Glomerular visceral epithelial cell (primary cell): ENCODE results near the gene CD4.

Source experiments
- DNase-seq: peaks from one replicate; pipeline ENCODE4 v3.0.0-alpha.2; 2016; ENCODE audit errors: extremely low spot score

Gene CD4

DNA sequence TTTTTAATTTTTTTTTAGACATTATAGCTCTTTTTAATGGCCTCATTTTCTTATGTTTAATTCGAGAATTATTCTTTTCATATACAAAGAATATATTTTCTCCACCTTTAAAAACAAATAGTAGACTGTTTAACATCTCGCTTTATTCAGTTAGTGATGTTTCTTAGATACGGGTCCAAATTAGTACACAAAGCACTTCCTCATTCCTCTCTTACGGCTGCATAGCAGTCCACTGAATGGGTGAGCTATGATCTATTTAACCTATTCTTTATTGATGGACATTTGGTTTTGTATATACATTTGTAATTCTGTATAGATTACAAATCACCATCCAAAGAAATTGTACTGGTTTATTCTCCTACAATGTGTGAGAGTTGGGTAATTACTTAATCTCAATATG is 24.0 kb downstream of the CD4 start:
- DNase-seq, result no peak

- DNase-seq, result no peak
Measured at GRCh38 chr12:6816598-6816997, 27.3 kb downstream of the CD4 start.

DNA sequence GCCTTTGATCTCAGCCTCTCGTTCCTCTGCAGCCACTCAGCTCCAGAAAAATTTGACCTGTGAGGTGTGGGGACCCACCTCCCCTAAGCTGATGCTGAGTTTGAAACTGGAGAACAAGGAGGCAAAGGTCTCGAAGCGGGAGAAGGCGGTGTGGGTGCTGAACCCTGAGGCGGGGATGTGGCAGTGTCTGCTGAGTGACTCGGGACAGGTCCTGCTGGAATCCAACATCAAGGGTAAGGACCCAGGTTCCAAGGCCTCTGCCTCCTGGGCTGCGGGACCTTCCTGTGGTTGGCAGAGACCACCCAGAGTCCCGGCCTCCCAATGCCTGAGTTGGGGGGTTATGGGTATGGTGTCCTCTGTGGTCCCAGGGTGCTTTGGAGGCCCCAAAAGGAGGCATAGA is 27.8 kb downstream of the CD4 start:
- no peak for DNase-seq

- no peak for DNase-seq
Measured at GRCh38 chr12:6817662-6818157, 28.4 kb downstream of the CD4 start.

DNA sequence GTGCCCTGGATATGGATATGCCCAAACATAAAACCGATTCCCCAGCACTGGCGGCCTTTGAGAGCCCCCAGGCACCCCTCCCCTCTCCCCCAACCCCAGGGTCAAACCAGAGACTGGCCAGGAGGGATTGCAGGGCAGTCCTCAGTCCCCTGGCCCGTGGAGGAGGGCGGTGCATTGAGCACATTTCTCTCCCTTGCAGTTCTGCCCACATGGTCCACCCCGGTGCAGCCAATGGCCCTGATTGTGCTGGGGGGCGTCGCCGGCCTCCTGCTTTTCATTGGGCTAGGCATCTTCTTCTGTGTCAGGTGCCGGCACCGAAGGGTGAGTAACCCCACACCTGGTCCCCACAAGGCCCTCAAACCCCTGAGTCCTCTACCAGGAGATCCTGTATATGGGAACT is 28.9 kb downstream of the CD4 start:
- no peak for DNase-seq

DNA sequence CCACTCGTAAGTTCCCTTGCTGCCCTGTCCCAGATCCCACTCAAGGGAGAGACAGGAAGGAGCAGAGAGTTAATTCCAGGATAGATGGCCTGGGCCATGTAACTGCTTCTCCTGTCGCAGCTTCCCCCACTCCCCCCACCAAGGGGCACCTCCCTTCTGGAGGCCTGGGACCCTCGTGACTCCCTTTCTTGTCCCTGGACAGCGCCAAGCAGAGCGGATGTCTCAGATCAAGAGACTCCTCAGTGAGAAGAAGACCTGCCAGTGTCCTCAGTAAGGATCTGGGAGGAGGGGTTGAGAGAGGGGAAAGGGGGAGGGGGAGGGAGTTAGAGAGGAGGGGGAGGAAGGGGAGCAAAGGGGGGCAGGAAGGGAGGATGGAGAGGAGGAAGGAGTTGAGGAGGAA is 29.3 kb downstream of the CD4 start:
- no peak for DNase-seq

DNA sequence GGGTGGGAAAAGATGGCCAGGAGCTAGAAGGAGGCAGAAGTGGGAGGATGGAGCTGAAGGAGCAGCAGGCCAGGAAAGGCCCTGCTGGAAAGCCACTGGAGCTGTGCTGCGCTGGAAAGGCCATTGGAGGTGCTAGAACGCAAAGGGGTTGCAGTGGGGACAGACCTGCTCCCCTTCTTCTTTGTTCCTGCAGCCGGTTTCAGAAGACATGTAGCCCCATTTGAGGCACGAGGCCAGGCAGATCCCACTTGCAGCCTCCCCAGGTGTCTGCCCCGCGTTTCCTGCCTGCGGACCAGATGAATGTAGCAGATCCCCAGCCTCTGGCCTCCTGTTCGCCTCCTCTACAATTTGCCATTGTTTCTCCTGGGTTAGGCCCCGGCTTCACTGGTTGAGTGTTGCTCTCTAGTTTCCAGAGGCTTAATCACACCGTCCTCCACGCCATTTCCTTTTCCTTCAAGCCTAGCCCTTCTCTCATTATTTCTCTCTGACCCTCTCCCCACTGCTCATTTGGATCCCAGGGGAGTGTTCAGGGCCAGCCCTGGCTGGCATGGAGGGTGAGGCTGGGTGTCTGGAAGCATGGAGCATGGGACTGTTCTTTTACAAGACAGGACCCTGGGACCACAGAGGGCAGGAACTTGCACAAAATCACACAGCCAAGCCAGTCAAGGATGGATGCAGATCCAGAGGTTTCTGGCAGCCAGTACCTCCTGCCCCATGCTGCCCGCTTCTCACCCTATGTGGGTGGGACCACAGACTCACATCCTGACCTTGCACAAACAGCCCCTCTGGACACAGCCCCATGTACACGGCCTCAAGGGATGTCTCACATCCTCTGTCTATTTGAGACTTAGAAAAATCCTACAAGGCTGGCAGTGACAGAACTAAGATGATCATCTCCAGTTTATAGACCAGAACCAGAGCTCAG is 30.0 kb downstream of the CD4 start:
- DNase-seq, result no peak

- no peak for DNase-seq
Measured at GRCh38 chr12:6820166-6820565, 30.8 kb downstream of the CD4 start.

- peak; percentile 41 for DNase-seq
Measured at GRCh38 chr12:6821591-6822425, 32.5 kb downstream of the CD4 start, which contains the start of gene GPR162. TSS of gene GPR162 (plus strand) at chr12:6821821. CDS start at chr12:6823899, 2,078 bp downstream.

DNA sequence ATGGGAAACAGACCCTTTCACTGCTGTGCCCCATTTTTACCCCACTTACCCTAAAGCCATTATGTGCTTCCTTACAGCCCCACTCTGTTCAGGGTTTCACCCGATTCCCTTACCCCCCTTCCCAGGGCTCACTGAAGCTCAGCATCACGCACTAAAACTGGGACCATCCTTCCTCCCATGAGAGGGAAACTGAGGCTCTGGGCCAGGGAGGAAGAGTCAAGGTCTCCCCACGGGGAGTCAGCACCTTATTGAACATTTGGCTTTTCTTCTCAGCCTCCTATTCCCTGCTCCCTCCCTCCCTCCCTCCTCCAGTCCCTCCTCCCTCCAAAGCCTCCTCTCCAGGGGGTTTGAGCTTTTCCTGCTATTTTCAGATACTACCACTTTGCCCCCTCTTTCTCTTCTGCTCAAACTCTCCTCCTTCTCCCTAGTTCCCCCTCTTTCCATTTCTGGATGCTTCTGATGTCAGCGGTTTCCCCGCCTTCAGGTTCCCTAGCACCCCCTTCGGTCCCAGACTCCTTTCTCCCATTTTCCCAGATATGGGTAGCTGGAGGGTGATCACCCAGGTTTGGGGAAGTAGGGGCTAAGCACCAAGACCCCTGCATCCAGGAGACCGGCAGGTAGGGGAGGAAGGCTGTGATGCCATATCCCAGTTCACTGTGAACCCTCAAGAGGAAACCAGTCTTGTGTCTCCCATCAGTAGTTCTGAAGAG is 33.3 kb downstream of the CD4 start:
- no peak for DNase-seq

DNA sequence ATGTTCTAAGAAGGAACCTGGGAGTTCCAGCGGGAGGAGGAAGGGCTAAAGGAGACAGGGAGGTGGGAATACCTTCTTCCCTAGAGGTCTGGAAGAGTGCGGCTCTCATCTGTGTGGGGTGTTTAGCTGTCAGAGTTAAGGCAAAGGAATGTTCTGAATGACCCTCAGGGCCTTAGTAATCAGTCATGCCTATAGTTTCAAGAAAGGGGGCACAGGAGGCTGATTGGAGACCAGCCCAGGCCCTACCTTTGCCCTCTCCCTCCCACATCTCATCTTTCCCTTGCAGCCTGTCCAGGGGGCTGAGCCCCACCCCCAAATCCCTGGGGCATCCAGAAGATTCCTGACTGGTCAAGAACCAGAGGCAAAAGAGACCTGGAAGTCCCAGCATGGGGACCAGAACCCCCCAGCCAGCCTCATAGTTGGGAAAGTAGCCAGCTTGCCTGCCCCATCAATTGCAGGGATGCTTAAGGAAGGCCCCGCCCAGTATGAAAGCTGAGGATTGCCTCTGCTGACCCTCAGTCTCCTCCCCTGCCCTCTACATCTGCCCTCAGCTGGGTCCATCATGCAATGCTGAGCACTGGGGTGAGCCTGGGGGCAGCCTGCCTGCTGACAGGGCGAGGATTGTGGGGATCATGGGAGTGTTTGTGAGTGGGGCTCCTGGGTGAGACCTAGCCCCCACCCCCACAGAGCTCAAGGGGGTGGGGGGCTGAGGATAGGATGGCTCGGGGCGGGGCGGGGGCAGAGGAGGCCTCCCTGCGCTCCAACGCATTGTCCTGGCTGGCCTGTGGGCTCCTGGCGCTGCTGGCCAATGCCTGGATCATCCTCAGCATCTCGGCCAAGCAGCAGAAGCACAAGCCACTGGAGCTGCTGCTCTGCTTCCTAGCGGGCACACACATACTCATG is 34.1 kb downstream of the CD4 start:
- no peak for DNase-seq

GRCh38 chr12:6824085-6824775 is 34.9 kb downstream of the CD4 start:
- DNase-seq, result no peak

GRCh38 chr12:6824901-6825381 is 35.6 kb downstream of the CD4 start:
- DNase-seq, result peak; percentile 42

- DNase-seq, result peak; percentile 85
Measured at GRCh38 chr12:6825398-6826124, 36.2 kb downstream of the CD4 start.

GRCh38 chr12:6826125-6826733 is 36.9 kb downstream of the CD4 start:
- no peak for DNase-seq

DNA sequence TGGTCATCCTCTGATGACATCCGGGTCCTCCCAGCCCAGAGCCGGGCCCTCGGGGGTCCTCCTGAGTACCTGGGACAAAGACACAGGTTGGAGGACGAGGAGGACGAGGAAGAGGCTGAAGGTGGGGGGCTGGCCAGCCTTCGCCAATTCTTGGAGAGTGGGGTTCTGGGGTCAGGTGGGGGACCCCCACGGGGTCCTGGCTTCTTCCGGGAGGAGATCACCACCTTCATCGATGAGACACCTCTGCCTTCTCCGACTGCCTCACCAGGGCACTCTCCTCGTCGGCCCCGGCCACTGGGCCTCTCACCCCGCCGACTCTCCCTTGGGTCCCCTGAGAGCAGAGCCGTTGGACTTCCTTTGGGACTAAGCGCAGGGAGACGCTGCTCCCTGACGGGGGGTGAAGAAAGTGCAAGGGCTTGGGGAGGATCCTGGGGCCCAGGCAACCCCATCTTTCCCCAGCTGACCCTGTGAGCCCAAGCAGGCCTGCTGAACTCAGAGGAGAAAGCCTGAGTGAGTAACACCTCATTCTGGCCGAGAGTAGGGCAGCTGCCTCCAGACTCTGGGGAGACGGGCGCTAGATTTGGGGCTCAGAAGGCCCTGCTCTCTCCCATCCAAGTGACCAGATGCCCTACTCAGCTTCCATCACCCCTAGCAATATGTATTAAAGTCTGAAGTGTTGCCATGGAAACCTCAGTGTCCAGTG is 37.6 kb downstream of the CD4 start:
- DNase-seq, result no peak

GRCh38 chr12:6827437-6827911 is 38.1 kb downstream of the CD4 start:
- DNase-seq, result peak; percentile 69
